ENCODE measurements around the gene LMF1.

LMF1 gene

DNA sequence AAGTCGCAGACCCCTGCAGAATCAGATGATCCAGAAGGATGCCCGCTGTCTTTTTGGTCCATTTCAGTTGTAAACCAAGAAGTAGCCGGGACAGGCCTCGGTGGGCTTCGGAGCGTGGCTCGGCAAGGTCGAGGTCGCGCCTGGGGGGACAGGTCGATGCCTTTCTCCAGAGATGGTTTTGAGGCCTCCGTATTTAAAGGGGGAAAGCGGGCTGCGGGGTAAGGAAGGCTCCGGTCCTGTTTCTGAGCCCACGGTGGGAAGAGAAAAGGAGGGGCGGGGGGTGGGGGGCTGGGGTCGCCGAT is 162.7 kb downstream of the LMF1 start:
- H3K79me2 ChIP-seq (ENCODE audit: low read length) = peaks cover 8% of the 10 kb centered on the region; the same call in 1 of the 2 replicates
- no peak overlapping the region for H3K27ac ChIP-seq (ENCODE audit: low read length)
- no peaks in the 10 kb centered on the region for H3K27me3 ChIP-seq (ENCODE audit: low read depth, low read length)
- H3K9ac ChIP-seq (ENCODE audit: low read length) = peak overlapping the region; percentile 80
- H3K4me2 ChIP-seq (ENCODE audit: low read length) = peak overlapping the region; percentile 95
- H2AFZ ChIP-seq (ENCODE audit: low read depth, low read length) = peak overlapping the region; percentile 99
- TF ChIP-seq, protein P1, sequence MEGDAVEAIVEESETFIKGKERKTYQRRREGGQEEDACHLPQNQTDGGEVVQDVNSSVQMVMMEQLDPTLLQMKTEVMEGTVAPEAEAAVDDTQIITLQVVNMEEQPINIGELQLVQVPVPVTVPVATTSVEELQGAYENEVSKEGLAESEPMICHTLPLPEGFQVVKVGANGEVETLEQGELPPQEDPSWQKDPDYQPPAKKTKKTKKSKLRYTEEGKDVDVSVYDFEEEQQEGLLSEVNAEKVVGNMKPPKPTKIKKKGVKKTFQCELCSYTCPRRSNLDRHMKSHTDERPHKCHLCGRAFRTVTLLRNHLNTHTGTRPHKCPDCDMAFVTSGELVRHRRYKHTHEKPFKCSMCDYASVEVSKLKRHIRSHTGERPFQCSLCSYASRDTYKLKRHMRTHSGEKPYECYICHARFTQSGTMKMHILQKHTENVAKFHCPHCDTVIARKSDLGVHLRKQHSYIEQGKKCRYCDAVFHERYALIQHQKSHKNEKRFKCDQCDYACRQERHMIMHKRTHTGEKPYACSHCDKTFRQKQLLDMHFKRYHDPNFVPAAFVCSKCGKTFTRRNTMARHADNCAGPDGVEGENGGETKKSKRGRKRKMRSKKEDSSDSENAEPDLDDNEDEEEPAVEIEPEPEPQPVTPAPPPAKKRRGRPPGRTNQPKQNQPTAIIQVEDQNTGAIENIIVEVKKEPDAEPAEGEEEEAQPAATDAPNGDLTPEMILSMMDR (IDR thresholded peaks at IDR 0.05; ENCODE audit: low read depth, low read length) = no peak
- TF ChIP-seq EZH2phosphoT487 (IDR thresholded peaks at IDR 0.05; ENCODE audit: low read depth) = no peak
- H3K9me3 ChIP-seq (ENCODE audit: insufficient read depth, low read length) = no peaks in the 10 kb centered on the region
- no peaks in the 10 kb centered on the region for H3K36me3 ChIP-seq (replicated peaks; ENCODE audit: low read depth, low read length)
- H3K4me3 ChIP-seq (ENCODE audit: low read length) = peak overlapping the region; percentile 97
- H4K20me1 ChIP-seq (ENCODE audit: insufficient read depth, low read length) = no peaks in the 10 kb centered on the region
- H3K4me1 ChIP-seq (ENCODE audit: low read length) = peaks cover 11% of the 10 kb centered on the region

DNA sequence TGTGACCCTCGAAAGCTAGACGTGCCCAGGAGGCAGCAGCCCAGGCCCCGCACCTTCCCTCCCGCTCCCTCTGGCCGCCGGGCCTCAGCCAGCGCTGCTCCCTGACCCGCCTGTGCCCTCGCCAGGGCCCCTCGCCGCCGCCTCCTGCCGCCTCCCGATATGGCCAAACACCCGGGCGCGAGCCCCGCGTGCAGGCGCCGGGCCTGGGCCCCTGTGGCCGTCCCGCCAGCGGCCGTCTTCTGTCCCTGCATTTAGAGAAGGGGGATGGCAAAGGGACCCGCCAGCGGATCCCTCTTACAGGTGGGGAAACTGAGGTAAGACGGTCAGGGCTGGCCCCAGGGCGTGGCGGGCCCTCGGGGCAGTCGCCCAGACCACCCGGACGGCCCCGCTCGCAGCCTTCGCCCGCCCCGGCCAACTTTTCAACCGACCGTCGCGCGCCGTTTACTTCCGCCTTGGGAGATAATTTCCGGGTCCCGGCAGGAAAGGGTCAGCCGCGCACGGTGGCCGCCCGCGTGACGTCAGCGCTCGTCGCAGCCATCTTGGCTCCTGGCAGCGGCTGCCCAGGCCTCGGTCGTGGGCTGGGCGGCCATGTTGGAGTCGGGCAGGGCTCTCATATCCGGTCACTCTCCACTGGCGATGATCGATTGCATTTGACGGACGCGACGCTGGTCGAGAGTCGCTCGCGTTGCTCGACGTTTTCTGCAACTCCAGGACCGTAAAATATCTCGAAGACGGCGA is 163.3 kb downstream of the LMF1 start:
- TF ChIP-seq, protein P1 (IDR thresholded peaks at IDR 0.05; ENCODE audit: low read depth, low read length) = no peak
- TF ChIP-seq EZH2phosphoT487 (IDR thresholded peaks at IDR 0.05; ENCODE audit: low read depth) = no peak
- no peaks in the 10 kb centered on the region for H3K27me3 ChIP-seq (ENCODE audit: low read depth, low read length)
- H3K36me3 ChIP-seq (replicated peaks; ENCODE audit: low read depth, low read length) = no peaks in the 10 kb centered on the region
- H4K20me1 ChIP-seq (ENCODE audit: insufficient read depth, low read length) = no peaks in the 10 kb centered on the region
- peak overlapping the region; percentile 85 for H3K9ac ChIP-seq (ENCODE audit: low read length)
- peak overlapping the region; percentile 99 for H2AFZ ChIP-seq (ENCODE audit: low read depth, low read length)
- H3K4me1 ChIP-seq (ENCODE audit: low read length) = peaks cover 11% of the 10 kb centered on the region
- peak overlapping the region; percentile 62 for H3K27ac ChIP-seq (ENCODE audit: low read length)
- peaks cover 8% of the 10 kb centered on the region; the same call in 1 of the 2 replicates for H3K79me2 ChIP-seq (ENCODE audit: low read length)
- H3K9me3 ChIP-seq (ENCODE audit: insufficient read depth, low read length) = no peaks in the 10 kb centered on the region
- peak overlapping the region; percentile 97 for H3K4me3 ChIP-seq (ENCODE audit: low read length)
- peak overlapping the region; percentile 95 for H3K4me2 ChIP-seq (ENCODE audit: low read length)

DNA sequence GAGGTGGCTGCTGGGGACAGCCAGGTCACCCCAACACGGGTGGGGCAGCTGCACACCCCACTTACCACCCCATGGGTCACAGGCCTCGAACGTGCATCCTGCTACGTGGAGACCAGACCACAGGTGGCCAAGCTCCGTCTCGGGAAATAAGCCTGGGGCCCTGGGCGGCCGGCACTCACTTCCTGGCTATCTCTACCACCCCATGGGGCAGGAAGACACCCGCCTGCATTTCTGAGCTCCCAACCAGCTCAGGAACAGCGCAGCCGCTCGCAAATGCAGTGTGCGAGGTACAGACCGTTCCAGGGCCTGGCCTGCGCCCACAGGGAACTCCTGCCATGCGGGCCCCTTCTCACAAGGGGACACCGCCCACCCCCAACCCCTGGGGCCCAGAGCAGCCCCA is 165.3 kb downstream of the LMF1 start:
- H3K4me2 ChIP-seq (ENCODE audit: low read length) = no peak overlapping the region
- H3K36me3 ChIP-seq (replicated peaks; ENCODE audit: low read depth, low read length) = no peaks in the 10 kb centered on the region
- no peaks in the 10 kb centered on the region for H3K9me3 ChIP-seq (ENCODE audit: insufficient read depth, low read length)
- H4K20me1 ChIP-seq (ENCODE audit: insufficient read depth, low read length) = no peaks in the 10 kb centered on the region
- peaks cover 8% of the 10 kb centered on the region; the same call in 1 of the 2 replicates for H3K79me2 ChIP-seq (ENCODE audit: low read length)
- H3K27me3 ChIP-seq (ENCODE audit: low read depth, low read length) = peaks cover 16% of the 10 kb centered on the region
- no peak overlapping the region for H3K4me3 ChIP-seq (ENCODE audit: low read length)
- peaks cover 4% of the 10 kb centered on the region for H3K4me1 ChIP-seq (ENCODE audit: low read length)
- no peak overlapping the region for H3K9ac ChIP-seq (ENCODE audit: low read length)
- H3K27ac ChIP-seq (ENCODE audit: low read length) = no peak overlapping the region
- TF ChIP-seq, protein P1 (IDR thresholded peaks at IDR 0.05; ENCODE audit: low read depth, low read length) = no peak
- TF ChIP-seq EZH2phosphoT487 (IDR thresholded peaks at IDR 0.05; ENCODE audit: low read depth) = no peak
- H2AFZ ChIP-seq (ENCODE audit: low read depth, low read length) = no peak overlapping the region

DNA sequence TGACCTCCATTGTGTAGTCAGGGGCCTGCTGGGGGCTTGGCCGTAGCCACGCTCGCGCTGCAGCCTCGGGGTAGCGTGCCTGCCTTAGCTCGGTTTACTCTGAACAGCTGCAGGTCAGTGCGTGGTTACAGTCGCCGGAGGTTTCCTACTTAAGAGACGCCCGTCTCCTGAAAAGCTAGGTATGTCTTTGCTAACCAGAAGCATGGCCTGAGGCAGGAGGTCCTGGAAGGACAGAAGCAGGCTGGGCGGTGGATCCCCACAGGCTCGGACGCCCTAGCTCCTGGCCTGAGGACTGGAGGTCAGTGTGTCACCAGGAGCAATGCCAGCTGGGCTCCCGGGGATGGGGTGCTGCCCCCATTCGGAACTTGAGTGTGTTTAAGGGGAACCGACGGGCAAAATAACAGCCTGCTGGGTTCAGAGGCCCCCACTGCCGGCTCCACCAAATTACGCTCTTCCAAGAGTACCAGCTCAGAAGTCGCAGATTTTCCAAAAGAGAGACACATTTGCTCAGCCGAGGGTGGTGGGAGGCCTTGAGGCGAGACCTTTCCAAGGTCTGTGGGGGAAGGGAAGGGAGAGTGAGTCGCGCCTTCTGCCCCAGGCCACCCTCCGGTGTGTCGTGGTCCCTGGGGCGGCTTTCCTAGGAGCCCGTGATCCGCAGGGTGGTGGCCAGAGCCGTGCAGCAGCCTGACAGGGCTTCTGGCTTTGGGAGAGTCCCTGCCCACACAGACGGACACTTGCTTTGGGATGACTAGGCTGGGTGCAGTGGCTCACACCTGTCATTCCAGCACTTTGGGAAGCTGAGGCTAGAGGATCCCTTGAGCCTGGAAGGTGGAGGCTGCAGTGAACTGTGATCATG is 166.4 kb downstream of the LMF1 start:
- Histone ChIP-seq H3K27ac (ENCODE audit: low read length) (no peak overlapping the region), H3K9ac (ENCODE audit: low read length) (no peak overlapping the region), H3K4me1 (ENCODE audit: low read length) (peaks cover 4% of the 10 kb centered on the region), H3K4me3 (ENCODE audit: low read length) (no peak overlapping the region), H3K4me2 (ENCODE audit: low read length) (no peak overlapping the region), H3K79me2 (ENCODE audit: low read length) (peaks cover 8% of the 10 kb centered on the region; the same call in 1 of the 2 replicates), H4K20me1 (ENCODE audit: insufficient read depth, low read length) (no peaks in the 10 kb centered on the region), H3K9me3 (ENCODE audit: insufficient read depth, low read length) (no peaks in the 10 kb centered on the region), H3K27me3 (ENCODE audit: low read depth, low read length) (peaks cover 16% of the 10 kb centered on the region), H2AFZ (ENCODE audit: low read depth, low read length) (no peak overlapping the region), H3K36me3 (replicated peaks; ENCODE audit: low read depth, low read length) (no peaks in the 10 kb centered on the region)
- TF ChIP-seq, protein P1 (IDR thresholded peaks at IDR 0.05; ENCODE audit: low read depth, low read length) = no peak
- no peak for TF ChIP-seq EZH2phosphoT487 (IDR thresholded peaks at IDR 0.05; ENCODE audit: low read depth)
